Testis (tissue), 2 donors: ENCODE results near the gene SPATS2L.
"Not testable (repeated sequence)": the region's sequence is repeated elsewhere in the genome, so short reads cannot be mapped to it uniquely, and the experiment has no call there.

Experiments used
- CTCF ChIP-seq, 3 experiments: fragments of 450-650 bp in 2 of 3; fragments of 200-600 bp in 1 of 3; sonication (generic) in 1 of 3; IDR thresholded peaks; one replicate each; pipeline ENCODE4 v1.5.1; 2016 to 2019; ENCODE audit warnings: antibody characterized with exemption in 3 of 3, mild to moderate bottlenecking in 2 of 3, moderate library complexity in 1 of 3
- POLR2A ChIP-seq: fragments of 450-650 bp; IDR thresholded peaks from one replicate; pipeline ENCODE4 v1.6.1; 2017; ENCODE audit warnings: antibody characterized with exemption, mild to moderate bottlenecking, moderate library complexity

GRCh38 chr2:200344202-200344601 lies 37.7 kb downstream of the SPATS2L start:
- not testable (repeated sequence) for TF ChIP-seq CTCF (IDR thresholded peaks at IDR 0.05); POLR2A
